DMS53 treated with DMSO at 0.1 percent for 48 hours (cell line): Measurements from ENCODE around the gene TSGA10IP.

ENCODE experiments used
- DNase-seq: peaks from one replicate; lab custom pipeline; 2025; ENCODE audit not compliant: unreplicated experiment; lab: John Stamatoyannopoulos, UW

TSGA10IP gene

GRCh38 chr11:65917434-65918210 lies 27.7 kb upstream of the TSGA10IP start:
- DNase-seq: no peak

- DNase-seq: peak; percentile 6
Measured at GRCh38 chr11:65918211-65919140, 26.8 kb upstream of the TSGA10IP start, which contains the start of gene C11orf68. TSS of gene C11orf68 (minus strand) at chr11:65919062. CDS start at chr11:65919031, 31 bp downstream.

- peak; percentile 95 for DNase-seq
Measured at GRCh38 chr11:65919141-65919572, 26.1 kb upstream of the TSGA10IP start, which contains the start of gene DRAP1. TSS of gene DRAP1 (plus strand) at chr11:65919426. CDS start at chr11:65919502, 76 bp downstream.

- DNase-seq: no peak
Measured at GRCh38 chr11:65919573-65920371, 25.5 kb upstream of the TSGA10IP start.

- no peak for DNase-seq
Measured at GRCh38 chr11:65920372-65920802, 24.9 kb upstream of the TSGA10IP start.

GRCh38 chr11:65921033-65921555 lies 24.2 kb upstream of the TSGA10IP start:
- DNase-seq: no peak

- no peak for DNase-seq
Measured at GRCh38 chr11:65921876-65922275, 23.4 kb upstream of the TSGA10IP start.

- no peak for DNase-seq
Measured at GRCh38 chr11:65922565-65922964, 22.7 kb upstream of the TSGA10IP start.

GRCh38 chr11:65925397-65925796 lies 19.9 kb upstream of the TSGA10IP start:
- no peak for DNase-seq

- DNase-seq: no peak
Measured at GRCh38 chr11:65927904-65928397, 17.3 kb upstream of the TSGA10IP start.

- no peak for DNase-seq
Measured at GRCh38 chr11:65928667-65929066, 16.6 kb upstream of the TSGA10IP start.

- no peak for DNase-seq
Measured at GRCh38 chr11:65931773-65932557, 13.3 kb upstream of the TSGA10IP start.

GRCh38 chr11:65932558-65932919 lies 12.7 kb upstream of the TSGA10IP start:
- no peak for DNase-seq

- no peak for DNase-seq
Measured at GRCh38 chr11:65934014-65934413, 11.3 kb upstream of the TSGA10IP start.

GRCh38 chr11:65937766-65938165 lies 7.5 kb upstream of the TSGA10IP start:
- DNase-seq: no peak

- no peak for DNase-seq
Measured at GRCh38 chr11:65941720-65942310, 3.5 kb upstream of the TSGA10IP start.

- DNase-seq: no peak
Measured at GRCh38 chr11:65942531-65942930, 2.7 kb upstream of the TSGA10IP start.

- DNase-seq: no peak
Measured at GRCh38 chr11:65944191-65944590, 1.1 kb upstream of the TSGA10IP start.

GRCh38 chr11:65944767-65945166 lies 513 bp upstream of the TSGA10IP start:
- DNase-seq: no peak
